ENCODE measurements around the gene TRAF3. TPM values are rescaled to one million over a fixed set of nuclear protein-coding genes. Genes with fewer than 3 reads are reported as not detected.

TRAF3 gene
- total RNA-seq, 2 experiments from 2014 or later, result 37.4 to 38.9 TPM

DNA sequence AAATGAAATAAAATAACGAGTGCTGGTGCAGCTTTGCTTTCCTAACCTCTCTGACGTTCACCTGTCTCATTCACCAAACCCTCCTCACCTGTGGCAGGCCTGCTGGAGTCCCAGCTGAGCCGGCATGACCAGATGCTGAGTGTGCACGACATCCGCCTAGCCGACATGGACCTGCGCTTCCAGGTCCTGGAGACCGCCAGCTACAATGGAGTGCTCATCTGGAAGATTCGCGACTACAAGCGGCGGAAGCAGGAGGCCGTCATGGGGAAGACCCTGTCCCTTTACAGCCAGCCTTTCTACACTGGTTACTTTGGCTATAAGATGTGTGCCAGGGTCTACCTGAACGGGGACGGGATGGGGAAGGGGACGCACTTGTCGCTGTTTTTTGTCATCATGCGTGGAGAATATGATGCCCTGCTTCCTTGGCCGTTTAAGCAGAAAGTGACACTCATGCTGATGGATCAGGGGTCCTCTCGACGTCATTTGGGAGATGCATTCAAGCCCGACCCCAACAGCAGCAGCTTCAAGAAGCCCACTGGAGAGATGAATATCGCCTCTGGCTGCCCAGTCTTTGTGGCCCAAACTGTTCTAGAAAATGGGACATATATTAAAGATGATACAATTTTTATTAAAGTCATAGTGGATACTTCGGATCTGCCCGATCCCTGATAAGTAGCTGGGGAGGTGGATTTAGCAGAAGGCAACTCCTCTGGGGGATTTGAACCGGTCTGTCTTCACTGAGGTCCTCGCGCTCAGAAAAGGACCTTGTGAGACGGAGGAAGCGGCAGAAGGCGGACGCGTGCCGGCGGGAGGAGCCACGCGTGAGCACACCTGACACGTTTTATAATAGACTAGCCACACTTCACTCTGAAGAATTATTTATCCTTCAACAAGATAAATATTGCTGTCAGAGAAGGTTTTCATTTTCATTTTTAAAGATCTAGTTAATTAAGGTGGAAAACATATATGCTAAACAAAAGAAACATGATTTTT, 128.2 kb downstream of the TRAF3 start:
- H3K4me3 Mint-ChIP-seq, result no peak overlapping the region
- H3K27me3 Mint-ChIP-seq, result no peaks in the 10 kb centered on the region
- ChIA-PET POLR2A (no interaction called here), CTCF (no interaction called here)
- H3K9me3 Mint-ChIP-seq, result no peaks in the 10 kb centered on the region
- H3K36me3 Mint-ChIP-seq (ENCODE audit: low read depth), result peaks cover 28% of the 10 kb centered on the region
- no peak overlapping the region for H3K27ac Mint-ChIP-seq
- H3K4me1 Mint-ChIP-seq, result peaks cover 11% of the 10 kb centered on the region
- no peak for DNase-seq

DNA sequence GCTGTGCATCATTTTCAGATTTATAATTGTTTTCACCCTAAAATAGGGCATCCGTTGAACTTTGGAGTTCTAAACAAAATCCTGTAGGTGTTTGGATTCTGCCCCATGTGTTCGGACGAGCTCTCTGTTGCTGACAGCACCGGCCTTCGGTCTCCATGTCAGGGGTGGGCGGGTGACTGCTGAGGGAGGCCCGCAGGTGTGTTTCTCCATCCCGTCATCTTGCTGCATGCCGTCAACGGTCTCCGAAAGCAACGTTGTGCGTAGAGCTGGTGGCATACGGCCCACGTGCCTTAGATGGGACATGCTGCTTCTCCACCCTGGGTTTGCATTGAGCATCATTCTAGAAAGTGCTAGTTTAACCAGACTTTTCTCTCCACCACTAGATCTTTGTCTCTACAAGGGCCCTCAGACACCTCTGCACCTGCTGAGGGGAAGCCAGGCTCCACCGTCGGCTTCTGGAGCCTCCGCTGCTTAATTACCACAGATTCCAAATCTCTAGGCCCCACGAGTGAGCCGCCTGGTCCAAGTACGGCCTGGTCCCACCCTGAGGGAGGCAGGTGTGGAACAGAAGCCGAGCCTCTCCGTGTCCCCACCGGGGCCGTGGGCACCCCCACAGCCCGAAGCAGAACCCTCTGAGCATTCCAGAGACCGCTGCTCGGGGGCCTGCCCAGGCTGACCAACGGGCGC, 129.5 kb downstream of the TRAF3 start:
- Mint-ChIP-seq H3K4me3 (no peak overlapping the region), H3K27me3 (no peaks in the 10 kb centered on the region), H3K27ac (no peak overlapping the region), H3K9me3 (no peaks in the 10 kb centered on the region), H3K4me1 (no peaks in the 10 kb centered on the region), H3K36me3 (ENCODE audit: low read depth) (peaks cover 22% of the 10 kb centered on the region)
- no peak for DNase-seq
- ChIA-PET POLR2A (no interaction called here), CTCF (no interaction called here)

DNA sequence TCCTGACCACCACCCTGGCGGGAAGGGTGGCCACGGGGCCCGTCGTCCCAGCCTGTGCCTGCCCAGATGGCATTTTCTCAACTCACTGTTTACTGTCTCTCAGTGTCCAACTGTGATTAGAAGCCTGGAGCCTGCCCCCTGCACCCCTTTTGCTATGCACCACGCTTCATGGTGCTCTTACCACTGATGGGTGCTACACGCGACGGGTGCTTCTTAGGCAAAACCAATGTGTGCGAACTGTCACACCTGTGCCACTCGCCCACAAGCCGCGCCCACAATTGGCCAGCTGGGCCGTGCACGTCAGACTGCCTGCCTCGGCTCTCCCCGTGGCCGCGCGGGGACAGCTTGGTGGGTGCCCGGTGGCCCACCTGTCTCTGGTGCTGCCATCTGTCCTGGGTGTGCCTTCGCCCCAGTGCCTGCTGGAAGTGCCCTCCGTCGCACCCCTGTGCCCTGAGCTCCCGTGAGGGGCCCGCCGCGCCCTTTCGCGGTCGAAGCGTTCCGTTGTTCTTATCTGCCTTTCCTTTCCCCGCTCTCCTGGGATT, 130.1 kb downstream of the TRAF3 start:
- CTCF ChIA-PET, result no interaction called here
- H3K27me3 Mint-ChIP-seq, result no peaks in the 10 kb centered on the region
- POLR2A ChIA-PET, result no interaction called here
- no peak overlapping the region for H3K4me3 Mint-ChIP-seq
- no peaks in the 10 kb centered on the region for H3K4me1 Mint-ChIP-seq
- no peaks in the 10 kb centered on the region for H3K9me3 Mint-ChIP-seq
- H3K27ac Mint-ChIP-seq, result no peak overlapping the region
- DNase-seq, result no peak
- H3K36me3 Mint-ChIP-seq (ENCODE audit: low read depth), result peaks cover 22% of the 10 kb centered on the region

DNA sequence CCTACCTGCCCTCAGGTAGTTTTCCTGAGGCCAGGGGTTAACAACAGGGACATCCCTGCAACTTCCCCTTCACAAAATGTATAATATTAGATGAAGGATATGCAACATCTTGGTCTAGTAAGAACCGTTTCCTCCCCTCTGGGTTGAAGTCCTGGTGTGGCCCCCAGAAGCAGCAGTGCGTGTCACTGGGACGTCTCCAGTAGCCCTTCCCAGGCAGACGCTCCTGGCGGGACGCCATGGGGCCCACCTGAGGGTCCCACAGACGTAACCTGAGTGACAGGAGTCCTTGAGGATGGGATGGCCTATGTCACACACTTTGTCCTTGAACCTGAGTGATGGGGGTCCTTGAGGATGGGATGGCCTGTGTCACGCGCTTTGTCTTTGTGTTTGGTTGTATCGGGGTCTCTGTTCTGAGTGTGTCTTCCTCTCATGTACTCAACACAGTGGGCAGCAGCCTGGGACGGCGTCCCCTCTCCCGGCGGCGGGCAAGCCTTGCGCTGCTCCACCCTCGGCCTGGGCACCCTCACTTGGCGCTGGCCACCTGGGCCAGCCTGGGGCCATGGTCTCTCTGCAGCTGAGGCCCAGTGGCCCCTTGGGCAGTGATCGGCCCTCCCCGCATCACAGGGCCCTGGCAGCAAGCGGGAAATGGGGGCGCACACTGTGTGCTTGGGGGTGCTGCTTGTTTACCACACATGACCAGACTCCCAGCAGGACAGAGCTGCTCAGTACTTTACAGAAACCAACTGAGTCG, 130.9 kb downstream of the TRAF3 start:
- H3K27ac Mint-ChIP-seq, result no peak overlapping the region
- peaks cover 20% of the 10 kb centered on the region for H3K36me3 Mint-ChIP-seq (ENCODE audit: low read depth)
- H3K4me3 Mint-ChIP-seq, result no peak overlapping the region
- no peak for DNase-seq
- no peaks in the 10 kb centered on the region for H3K9me3 Mint-ChIP-seq
- no peaks in the 10 kb centered on the region for H3K27me3 Mint-ChIP-seq
- ChIA-PET POLR2A (no interaction called here), CTCF (no interaction called here)
- no peaks in the 10 kb centered on the region for H3K4me1 Mint-ChIP-seq

DNA sequence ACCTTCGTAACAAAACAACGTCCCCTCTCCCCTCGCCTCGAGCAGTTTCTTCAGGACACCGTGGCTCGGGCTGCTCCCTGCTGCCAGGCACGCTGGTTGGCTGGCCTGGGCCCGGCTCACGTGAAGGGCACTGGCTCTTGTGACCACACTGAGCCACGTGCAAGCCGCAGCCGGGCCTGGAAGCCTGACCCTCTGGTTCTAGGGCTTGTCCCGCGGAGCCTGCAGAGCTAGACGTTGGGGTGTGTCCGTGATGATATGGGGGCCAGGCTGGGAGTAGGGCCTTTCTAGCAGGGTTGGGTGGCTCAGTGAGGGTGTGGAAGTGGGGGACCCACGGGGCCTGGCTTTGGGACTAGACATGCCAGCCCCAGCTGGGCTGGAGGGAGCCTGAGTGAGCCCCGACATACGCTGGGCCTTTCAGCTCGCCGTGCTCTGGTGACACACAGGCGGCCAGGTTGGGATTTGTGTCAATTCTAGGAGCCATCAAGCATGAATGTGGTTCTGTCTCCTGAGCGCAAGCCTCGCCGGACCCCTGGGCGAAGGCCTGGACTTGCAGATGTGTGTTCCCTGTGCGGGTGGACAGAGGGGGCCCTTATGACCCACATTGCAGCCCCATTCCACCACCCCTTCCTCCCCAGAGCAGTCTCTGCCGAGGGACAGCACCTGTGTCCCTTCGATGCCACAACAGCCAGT, 131.7 kb downstream of the TRAF3 start:
- POLR2A ChIA-PET, result no interaction called here
- peaks cover 15% of the 10 kb centered on the region for H3K36me3 Mint-ChIP-seq (ENCODE audit: low read depth)
- H3K27me3 Mint-ChIP-seq, result no peaks in the 10 kb centered on the region
- DNase-seq, result no peak
- H3K4me3 Mint-ChIP-seq, result no peak overlapping the region
- no peaks in the 10 kb centered on the region for H3K9me3 Mint-ChIP-seq
- no peaks in the 10 kb centered on the region for H3K4me1 Mint-ChIP-seq
- CTCF ChIA-PET, result no interaction called here
- H3K27ac Mint-ChIP-seq, result no peak overlapping the region

DNA sequence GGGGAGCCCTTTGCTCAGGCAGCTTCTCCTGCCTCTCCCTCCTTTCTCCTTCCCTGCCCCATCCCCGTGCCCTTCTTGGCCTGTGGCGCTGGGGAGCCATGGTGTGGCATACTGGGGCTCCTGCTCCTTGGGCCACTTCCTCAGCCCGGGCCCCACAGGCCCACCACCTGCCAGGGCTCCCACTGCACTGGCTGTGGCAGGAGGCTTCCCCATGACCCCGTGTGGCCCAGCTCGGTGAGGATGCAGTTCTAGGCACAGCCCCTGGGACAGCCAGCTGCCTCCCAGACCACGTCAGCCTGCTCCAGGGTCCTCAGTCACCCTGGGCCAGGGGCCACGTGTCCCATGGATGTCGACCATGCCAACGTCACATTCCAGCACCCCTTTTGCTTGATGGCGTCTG, 132.2 kb downstream of the TRAF3 start:
- Mint-ChIP-seq H3K4me3 (no peak overlapping the region), H3K9me3 (no peaks in the 10 kb centered on the region), H3K36me3 (ENCODE audit: low read depth) (peaks cover 15% of the 10 kb centered on the region), H3K27me3 (no peaks in the 10 kb centered on the region), H3K27ac (no peak overlapping the region), H3K4me1 (no peaks in the 10 kb centered on the region)
- DNase-seq, result no peak
- ChIA-PET CTCF (no interaction called here), POLR2A (no interaction called here)

DNA sequence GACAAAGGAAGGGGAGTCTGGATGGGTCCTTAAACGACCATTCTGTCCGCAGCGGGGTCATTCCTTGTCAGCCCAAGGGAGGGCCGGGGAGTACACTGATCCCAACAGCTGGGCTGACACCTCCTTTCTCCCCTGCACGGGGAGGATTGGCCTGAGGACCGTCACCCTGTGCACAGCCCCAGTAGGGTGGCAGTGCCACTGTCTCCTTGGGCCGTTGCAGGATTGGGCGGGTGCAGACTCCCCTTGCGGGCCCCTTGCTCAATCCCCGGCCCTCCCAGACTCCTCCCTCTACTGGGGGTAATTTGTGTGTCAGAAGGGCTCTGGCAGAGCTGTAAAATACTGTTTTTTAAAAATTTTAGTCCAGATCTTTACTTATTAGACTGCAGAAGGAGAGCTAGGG, 132.7 kb downstream of the TRAF3 start:
- POLR2A ChIA-PET, result no interaction called here
- H3K9me3 Mint-ChIP-seq, result no peaks in the 10 kb centered on the region
- peaks cover 15% of the 10 kb centered on the region for H3K36me3 Mint-ChIP-seq (ENCODE audit: low read depth)
- H3K4me3 Mint-ChIP-seq, result no peak overlapping the region
- no peaks in the 10 kb centered on the region for H3K4me1 Mint-ChIP-seq
- CTCF ChIA-PET, result no interaction called here
- H3K27ac Mint-ChIP-seq, result no peak overlapping the region
- no peak for DNase-seq
- no peaks in the 10 kb centered on the region for H3K27me3 Mint-ChIP-seq

DNA sequence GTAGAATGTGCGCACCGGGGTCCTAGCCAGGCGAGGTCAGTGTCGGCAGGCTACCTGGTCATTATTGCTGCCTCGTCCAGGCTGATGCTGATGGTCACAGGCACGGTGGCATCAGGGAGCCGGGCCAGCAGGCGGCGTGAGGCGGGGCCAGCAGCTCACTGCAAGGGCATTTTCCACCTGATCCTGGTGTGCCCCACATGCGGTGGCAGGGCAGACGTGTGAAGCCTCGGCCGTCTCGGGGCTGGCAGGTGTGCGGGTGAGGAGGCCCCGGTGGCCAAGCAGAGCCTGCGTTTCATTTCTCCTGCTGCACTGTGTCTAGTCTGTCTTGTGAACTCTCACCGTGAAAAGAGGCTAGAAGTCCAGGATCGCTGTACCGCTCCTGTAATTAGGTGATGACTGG, 133.2 kb downstream of the TRAF3 start:
- ChIA-PET POLR2A (no interaction called here), CTCF (no interaction called here)
- Mint-ChIP-seq H3K4me3 (no peak overlapping the region), H3K36me3 (ENCODE audit: low read depth) (peaks cover 10% of the 10 kb centered on the region), H3K4me1 (no peaks in the 10 kb centered on the region), H3K9me3 (no peaks in the 10 kb centered on the region), H3K27ac (no peak overlapping the region), H3K27me3 (no peaks in the 10 kb centered on the region)
- DNase-seq, result no peak

DNA sequence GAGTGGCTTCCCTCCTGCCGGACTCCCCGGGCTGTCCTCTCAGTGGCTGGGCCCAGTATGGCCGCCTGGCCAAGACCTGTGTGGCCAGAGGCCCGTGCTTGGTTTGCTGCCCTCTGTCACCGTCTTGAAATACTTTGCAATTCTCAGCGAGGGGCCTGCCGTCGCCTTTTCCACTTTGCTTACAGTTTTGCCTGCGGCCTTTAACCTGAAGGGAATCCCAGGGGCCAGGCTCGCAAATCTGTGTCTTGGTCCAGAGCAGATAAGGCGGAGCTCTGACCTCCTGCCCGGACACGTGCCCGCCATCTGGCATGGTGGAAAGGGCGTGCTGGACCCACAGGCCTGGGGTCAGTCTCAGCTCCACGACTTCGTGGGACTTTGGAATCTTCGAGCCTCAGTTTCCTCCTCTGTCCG, 134.3 kb downstream of the TRAF3 start:
- CTCF ChIA-PET, result no interaction called here
- no peak overlapping the region for H3K4me3 Mint-ChIP-seq

DNA sequence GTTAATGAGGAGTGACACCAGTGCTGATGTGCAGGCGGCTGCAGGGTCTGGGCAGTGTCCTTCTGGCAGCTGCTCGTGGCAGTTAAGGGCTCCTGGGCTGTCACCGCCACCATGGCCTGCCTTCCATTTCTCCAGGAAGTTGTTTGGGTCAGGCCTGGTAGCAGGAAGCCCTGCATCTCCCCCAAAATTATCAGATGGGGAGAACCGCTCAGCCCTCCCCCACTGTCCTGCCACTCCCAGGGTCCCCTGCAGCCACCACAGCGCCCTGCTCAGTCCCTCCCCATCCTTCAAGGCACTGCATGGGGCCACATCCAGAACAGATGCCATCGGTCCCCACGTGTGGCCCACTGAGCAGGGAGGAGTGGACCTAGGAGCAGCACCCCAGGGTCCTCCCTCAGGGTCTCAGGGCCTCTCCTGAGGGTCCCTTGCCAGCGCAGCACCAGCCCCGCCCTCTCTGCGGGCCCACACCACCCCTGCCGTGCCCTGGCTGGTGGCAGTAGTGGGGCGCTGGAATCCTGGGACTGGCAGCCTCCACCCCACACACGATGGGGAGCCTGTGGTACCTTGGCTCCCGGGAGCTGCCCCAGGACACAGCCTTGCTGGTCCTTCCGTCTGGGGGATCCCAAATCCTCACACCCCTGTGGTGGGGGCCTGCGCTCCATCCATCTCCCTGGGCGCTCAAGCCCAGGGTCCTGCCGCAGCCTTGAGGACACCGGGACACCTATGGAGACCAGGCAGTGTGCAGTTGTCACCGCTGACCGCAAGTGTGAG, 134.9 kb downstream of the TRAF3 start:
- no peak overlapping the region for H3K27ac Mint-ChIP-seq
- H3K36me3 Mint-ChIP-seq (ENCODE audit: low read depth), result peaks cover 2% of the 10 kb centered on the region
- H3K9me3 Mint-ChIP-seq, result no peaks in the 10 kb centered on the region
- POLR2A ChIA-PET, result no interaction called here
- no peaks in the 10 kb centered on the region for H3K27me3 Mint-ChIP-seq
- CTCF ChIA-PET, result no interaction called here
- H3K4me1 Mint-ChIP-seq, result peaks cover under 1% of the 10 kb centered on the region
- H3K4me3 Mint-ChIP-seq, result no peak overlapping the region
- DNase-seq, result no peak

More for the DNA sequence above, 134.3 kb downstream of the TRAF3 start:
- no peak for DNase-seq
- Mint-ChIP-seq H3K9me3 (no peaks in the 10 kb centered on the region), H3K36me3 (ENCODE audit: low read depth) (peaks cover 5% of the 10 kb centered on the region), H3K27ac (no peak overlapping the region), H3K4me1 (no peaks in the 10 kb centered on the region), H3K27me3 (no peaks in the 10 kb centered on the region)
- POLR2A ChIA-PET, result no interaction called here

DNA sequence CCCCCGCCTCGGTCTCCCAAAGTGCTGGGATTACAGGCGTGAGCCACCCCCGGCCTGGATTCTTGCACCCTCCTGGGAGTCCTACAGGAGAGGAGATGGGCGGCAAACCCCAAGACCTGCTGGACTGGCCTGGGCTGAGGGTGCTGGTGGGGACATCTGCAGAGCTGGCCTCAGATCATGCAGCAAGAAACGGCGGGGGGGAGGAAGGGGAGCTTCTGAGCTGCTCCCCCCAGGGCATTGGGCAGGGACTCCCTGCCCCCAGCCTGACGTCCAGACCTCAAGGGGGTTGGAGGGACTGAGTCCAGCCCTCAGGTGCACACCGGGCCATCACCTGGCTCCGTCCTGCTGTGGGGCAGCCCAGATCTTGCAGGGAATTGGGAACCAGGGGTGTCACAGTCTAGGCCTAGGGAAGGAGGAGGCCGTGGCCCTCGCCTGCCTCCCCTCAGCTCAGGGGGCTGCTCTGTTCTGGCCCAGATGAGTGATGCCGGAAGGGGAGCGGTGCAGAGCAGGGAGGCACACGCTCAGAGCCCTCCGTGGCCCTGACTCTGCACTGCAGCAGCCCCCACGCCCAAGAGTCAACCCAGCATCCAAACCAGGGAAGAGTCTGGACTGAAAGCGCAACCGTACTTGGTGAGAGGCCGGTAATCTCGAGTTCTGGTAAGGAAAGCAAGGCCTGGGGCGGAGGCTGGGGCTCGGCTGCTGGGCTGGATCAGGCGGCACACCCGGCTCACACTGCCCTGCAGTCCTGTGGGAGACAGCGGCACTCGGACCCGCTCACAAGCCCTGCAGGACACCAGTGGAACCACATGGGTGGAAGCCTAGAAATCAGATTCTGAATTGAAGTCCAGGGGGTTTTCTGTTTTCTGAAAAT, 136.3 kb downstream of the TRAF3 start:
- POLR2A ChIA-PET, result no interaction called here
- H3K27me3 Mint-ChIP-seq, result no peaks in the 10 kb centered on the region
- CTCF ChIA-PET, result interaction anchor here (0.7 kb wide), 1 partner anchor 219 kb away, joined by 6 read pairs; no protein-coding TSS in a partner anchor
- peaks cover 2% of the 10 kb centered on the region for H3K4me1 Mint-ChIP-seq
- H3K4me3 Mint-ChIP-seq, result no peak overlapping the region
- H3K27ac Mint-ChIP-seq, result no peak overlapping the region
- H3K9me3 Mint-ChIP-seq, result no peaks in the 10 kb centered on the region
- H3K36me3 Mint-ChIP-seq (ENCODE audit: low read depth), result no peaks in the 10 kb centered on the region
- no peak for DNase-seq
